Measurements from ENCODE around the gene HAVCR2. TPM values are rescaled to one million over a fixed set of nuclear protein-coding genes. Genes with fewer than 3 reads are reported as not detected.

Gene HAVCR2
- total RNA-seq, 1 donor from 2014 or later, result 2.8 TPM

GRCh38 chr5:157045601-157046000, 63.2 kb downstream of the HAVCR2 start:
- DNase-seq, result no peak

GRCh38 chr5:157038568-157039187, 70.2 kb downstream of the HAVCR2 start:
- DNase-seq, result no peak

Other genes with a start within 250 kb of the HAVCR2 start
- gene TIMD4, start 145.8 kb downstream of the HAVCR2 start, total RNA-seq, result not detected
- gene HAVCR1, start 49.9 kb downstream of the HAVCR2 start, total RNA-seq, result not detected
- gene MED7, start 33.8 kb upstream of the HAVCR2 start, total RNA-seq, result 17.2 TPM
- not detected for gene GARIN3, start 57.2 kb upstream of the HAVCR2 start, total RNA-seq
- gene ITK, start 71.8 kb upstream of the HAVCR2 start, total RNA-seq, result 4.4 TPM
- gene CYFIP2, start 157.1 kb upstream of the HAVCR2 start, total RNA-seq, result 5.4 TPM

Measured in tongue (tissue), 2 donors.